SK-N-SH treated with all-trans-retinoic acid at 6 μM for 48 hours (cell line): ENCODE measurements around the gene CRYBG1.

Experiments used
- ATAC-seq: fragments of 200-7000 bp; cut with Tn5 transposase; 3 replicates; pipeline ENCODE4 v1.9.1; 2020; ENCODE audit warnings: mild to moderate bottlenecking, moderate library complexity
- ARNTL ChIP-seq: fragments of 450-650 bp; formaldehyde crosslinking; IDR thresholded peaks from 2 replicates; pipeline ENCODE4 v1.5.0; 2020; ENCODE audit warnings: low read depth, mild to moderate bottlenecking, moderate library complexity, borderline replicate concordance
- BACH2 ChIP-seq: fragments of 250-450 bp; sonication (Bioruptor Pico); IDR thresholded peaks from 2 replicates; pipeline ENCODE4 v1.9.0; 2021; ENCODE audit warnings: mild to moderate bottlenecking, borderline replicate concordance
- CSDC2 ChIP-seq: fragments of 250-450 bp; sonication (Bioruptor Pico); IDR thresholded peaks from 2 replicates; pipeline ENCODE4 v1.5.0; 2020; ENCODE audit warnings: mild to moderate bottlenecking, moderate library complexity
- ESRRG ChIP-seq: fragments of 250-450 bp; sonication (Bioruptor Pico); IDR thresholded peaks from 2 replicates; pipeline ENCODE4 v1.6.1; 2021; ENCODE audit warnings: mild to moderate bottlenecking
- GLIS3 ChIP-seq: fragments of 250-450 bp; sonication (Bioruptor Pico); IDR thresholded peaks from 2 replicates; pipeline ENCODE4 v1.5.0; 2020; ENCODE audit warnings: mild to moderate bottlenecking, moderate library complexity
- ISL1 ChIP-seq: fragments of 250-450 bp; sonication (Bioruptor Pico); IDR thresholded peaks from 2 replicates; pipeline ENCODE4 v2.1.2; 2022; ENCODE audit warnings: mild to moderate bottlenecking, moderate library complexity
- OSR1 ChIP-seq: fragments of 250-450 bp; sonication (Bioruptor Pico); IDR thresholded peaks from 2 replicates; pipeline ENCODE4 v1.8.0; 2022; ENCODE audit warnings: moderate library complexity, mild to moderate bottlenecking, inconsistent platforms
- PPARA ChIP-seq: fragments of 250-450 bp; sonication (Bioruptor Pico); IDR thresholded peaks from 2 replicates; pipeline ENCODE4 v1.5.0; 2020; ENCODE audit warnings: mild to moderate bottlenecking, borderline replicate concordance
- RARB ChIP-seq: fragments of 250-450 bp; sonication (Bioruptor Pico); IDR thresholded peaks from 2 replicates; pipeline ENCODE4 v1.8.0; 2021; ENCODE audit warnings: mild to moderate bottlenecking, moderate library complexity
- SNAI2 ChIP-seq: fragments of 250-450 bp; sonication (Bioruptor Pico); IDR thresholded peaks from 2 replicates; pipeline ENCODE4 v1.5.0; 2020; ENCODE audit warnings: mild to moderate bottlenecking, moderate library complexity
- TCF4 ChIP-seq: fragments of 250-450 bp; sonication (Bioruptor Pico); IDR thresholded peaks from 2 replicates; pipeline ENCODE4 v1.8.0; 2021; ENCODE audit warnings: mild to moderate bottlenecking, moderate library complexity, borderline replicate concordance
- ZC3H10 ChIP-seq: fragments of 250-450 bp; sonication (Bioruptor Pico); IDR thresholded peaks from 2 replicates; pipeline ENCODE4 v1.5.1; 2021; ENCODE audit warnings: mild to moderate bottlenecking, moderate library complexity
- ZFP3 ChIP-seq: fragments of 250-450 bp; sonication (Bioruptor Pico); IDR thresholded peaks from 2 replicates; pipeline ENCODE4 v1.5.0; 2020; ENCODE audit warnings: mild to moderate bottlenecking, moderate library complexity
- ZNF70 ChIP-seq: fragments of 450-650 bp; formaldehyde crosslinking; IDR thresholded peaks from 2 replicates; pipeline ENCODE4 v1.5.0; 2020; ENCODE audit warnings: mild to moderate bottlenecking, moderate library complexity
- ZNF8 ChIP-seq: fragments of 450-650 bp; formaldehyde crosslinking; IDR thresholded peaks from 2 replicates; pipeline ENCODE4 v1.5.0; 2020; ENCODE audit warnings: mild to moderate bottlenecking, moderate library complexity
- TF ChIP-seq, protein P1 (sequence below): fragments of 250-450 bp; sonication (Bioruptor Pico); IDR thresholded peaks from 2 replicates; pipeline ENCODE4 v1.8.0; 2020; ENCODE audit warnings: mild to moderate bottlenecking, moderate library complexity, borderline replicate concordance
- TF ChIP-seq, protein P2 (sequence below): fragments of 250-450 bp; sonication (Bioruptor Pico); IDR thresholded peaks from 2 replicates; pipeline ENCODE4 v1.5.1; 2021; ENCODE audit warnings: mild to moderate bottlenecking, moderate library complexity
- TF ChIP-seq, protein P3 (sequence below): fragments of 250-450 bp; sonication (Bioruptor Pico); IDR thresholded peaks from 2 replicates; pipeline ENCODE4 v1.8.0; 2021; ENCODE audit warnings: low read depth, mild to moderate bottlenecking, moderate library complexity, borderline replicate concordance
- TF ChIP-seq, protein P4 (sequence below): fragments of 250-450 bp; sonication (Bioruptor Pico); IDR thresholded peaks from 2 replicates; pipeline ENCODE4 v1.5.1; 2020; ENCODE audit warnings: low read depth, mild to moderate bottlenecking, moderate library complexity
- TF ChIP-seq, protein P5 (sequence below): fragments of 250-450 bp; sonication (Bioruptor Pico); IDR thresholded peaks from 2 replicates; pipeline ENCODE4 v1.5.0; 2020; ENCODE audit warnings: mild to moderate bottlenecking, moderate library complexity

The CRYBG1 gene

DNA sequence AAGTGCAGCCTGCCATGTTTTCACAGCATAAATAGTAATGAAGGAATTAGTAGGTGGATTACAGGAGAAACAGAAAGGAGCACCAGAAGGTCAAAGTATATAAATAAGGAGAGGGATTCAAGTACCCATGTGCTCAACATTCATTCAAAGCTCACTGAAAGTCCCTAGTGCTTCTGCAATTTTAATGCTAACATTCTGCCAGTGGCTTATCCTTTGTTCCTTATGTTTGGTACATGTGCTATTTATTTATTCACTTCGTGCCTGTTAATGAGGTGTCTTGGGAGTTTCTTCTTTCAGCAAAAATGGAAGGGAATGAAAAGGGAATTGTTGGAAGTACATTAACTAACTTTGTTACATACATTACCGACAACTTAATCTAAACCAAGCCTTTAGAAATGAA, 105.7 kb downstream of the CRYBG1 start (continued):
- TF ChIP-seq SNAI2 (CRISPR knock-in tag) (no peak), GLIS3 (CRISPR knock-in tag) (no peak), BACH2 (CRISPR knock-in tag) (no peak), PPARA (no peak), OSR1 (CRISPR knock-in tag) (no peak), CSDC2 (CRISPR knock-in tag) (no peak), TCF4 (CRISPR knock-in tag) (no peak)
- TF ChIP-seq, protein P1, sequence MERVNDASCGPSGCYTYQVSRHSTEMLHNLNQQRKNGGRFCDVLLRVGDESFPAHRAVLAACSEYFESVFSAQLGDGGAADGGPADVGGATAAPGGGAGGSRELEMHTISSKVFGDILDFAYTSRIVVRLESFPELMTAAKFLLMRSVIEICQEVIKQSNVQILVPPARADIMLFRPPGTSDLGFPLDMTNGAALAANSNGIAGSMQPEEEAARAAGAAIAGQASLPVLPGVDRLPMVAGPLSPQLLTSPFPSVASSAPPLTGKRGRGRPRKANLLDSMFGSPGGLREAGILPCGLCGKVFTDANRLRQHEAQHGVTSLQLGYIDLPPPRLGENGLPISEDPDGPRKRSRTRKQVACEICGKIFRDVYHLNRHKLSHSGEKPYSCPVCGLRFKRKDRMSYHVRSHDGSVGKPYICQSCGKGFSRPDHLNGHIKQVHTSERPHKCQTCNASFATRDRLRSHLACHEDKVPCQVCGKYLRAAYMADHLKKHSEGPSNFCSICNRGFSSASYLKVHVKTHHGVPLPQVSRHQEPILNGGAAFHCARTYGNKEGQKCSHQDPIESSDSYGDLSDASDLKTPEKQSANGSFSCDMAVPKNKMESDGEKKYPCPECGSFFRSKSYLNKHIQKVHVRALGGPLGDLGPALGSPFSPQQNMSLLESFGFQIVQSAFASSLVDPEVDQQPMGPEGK, result no peak

DNA sequence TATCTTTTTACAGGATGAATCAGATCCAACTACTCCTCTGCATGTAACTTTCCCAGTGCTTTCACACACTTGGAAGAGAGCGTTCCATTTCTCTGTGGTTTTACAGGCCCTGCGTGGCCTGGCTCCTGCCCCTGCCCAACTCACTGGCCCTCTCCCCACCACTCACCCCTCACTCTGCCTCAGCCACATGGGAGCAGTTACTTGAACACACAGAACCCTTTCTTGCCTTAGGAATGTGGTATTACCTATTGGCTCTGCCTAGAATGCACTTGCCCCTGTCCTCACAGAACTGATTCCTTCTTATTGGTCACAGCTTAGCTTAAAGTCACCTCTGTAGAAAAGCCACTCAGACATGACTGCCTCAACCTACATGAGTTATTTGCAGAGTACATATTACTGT, 108.4 kb downstream of the CRYBG1 start:
- TF ChIP-seq, protein P2, sequence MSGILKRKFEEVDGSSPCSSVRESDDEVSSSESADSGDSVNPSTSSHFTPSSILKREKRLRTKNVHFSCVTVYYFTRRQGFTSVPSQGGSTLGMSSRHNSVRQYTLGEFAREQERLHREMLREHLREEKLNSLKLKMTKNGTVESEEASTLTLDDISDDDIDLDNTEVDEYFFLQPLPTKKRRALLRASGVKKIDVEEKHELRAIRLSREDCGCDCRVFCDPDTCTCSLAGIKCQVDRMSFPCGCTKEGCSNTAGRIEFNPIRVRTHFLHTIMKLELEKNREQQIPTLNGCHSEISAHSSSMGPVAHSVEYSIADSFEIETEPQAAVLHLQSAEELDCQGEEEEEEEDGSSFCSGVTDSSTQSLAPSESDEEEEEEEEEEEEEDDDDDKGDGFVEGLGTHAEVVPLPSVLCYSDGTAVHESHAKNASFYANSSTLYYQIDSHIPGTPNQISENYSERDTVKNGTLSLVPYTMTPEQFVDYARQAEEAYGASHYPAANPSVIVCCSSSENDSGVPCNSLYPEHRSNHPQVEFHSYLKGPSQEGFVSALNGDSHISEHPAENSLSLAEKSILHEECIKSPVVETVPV, result no peak
- TF ChIP-seq PPARA, result no peak
- TF ChIP-seq ZNF70 (CRISPR knock-in tag), result no peak
- TF ChIP-seq ARNTL (CRISPR knock-in tag), result no peak
- TF ChIP-seq ZFP3 (CRISPR knock-in tag), result no peak
- TF ChIP-seq OSR1 (CRISPR knock-in tag), result no peak
- TF ChIP-seq, protein P1, result no peak
- no peak for TF ChIP-seq TCF4 (CRISPR knock-in tag)
- no peak for TF ChIP-seq ISL1
- TF ChIP-seq ESRRG (CRISPR knock-in tag), result no peak
- TF ChIP-seq ZNF8 (CRISPR knock-in tag), result no peak
- TF ChIP-seq RARB (CRISPR knock-in tag), result no peak
- no peak for TF ChIP-seq ZC3H10 (CRISPR knock-in tag)
- TF ChIP-seq, protein P3, sequence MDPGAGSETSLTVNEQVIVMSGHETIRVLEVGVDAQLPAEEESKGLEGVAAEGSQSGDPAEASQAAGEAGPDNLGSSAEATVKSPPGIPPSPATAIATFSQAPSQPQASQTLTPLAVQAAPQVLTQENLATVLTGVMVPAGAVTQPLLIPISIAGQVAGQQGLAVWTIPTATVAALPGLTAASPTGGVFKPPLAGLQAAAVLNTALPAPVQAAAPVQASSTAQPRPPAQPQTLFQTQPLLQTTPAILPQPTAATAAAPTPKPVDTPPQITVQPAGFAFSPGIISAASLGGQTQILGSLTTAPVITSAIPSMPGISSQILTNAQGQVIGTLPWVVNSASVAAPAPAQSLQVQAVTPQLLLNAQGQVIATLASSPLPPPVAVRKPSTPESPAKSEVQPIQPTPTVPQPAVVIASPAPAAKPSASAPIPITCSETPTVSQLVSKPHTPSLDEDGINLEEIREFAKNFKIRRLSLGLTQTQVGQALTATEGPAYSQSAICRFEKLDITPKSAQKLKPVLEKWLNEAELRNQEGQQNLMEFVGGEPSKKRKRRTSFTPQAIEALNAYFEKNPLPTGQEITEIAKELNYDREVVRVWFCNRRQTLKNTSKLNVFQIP, result no peak
- TF ChIP-seq SNAI2 (CRISPR knock-in tag), result no peak
- no peak for ATAC-seq

DNA sequence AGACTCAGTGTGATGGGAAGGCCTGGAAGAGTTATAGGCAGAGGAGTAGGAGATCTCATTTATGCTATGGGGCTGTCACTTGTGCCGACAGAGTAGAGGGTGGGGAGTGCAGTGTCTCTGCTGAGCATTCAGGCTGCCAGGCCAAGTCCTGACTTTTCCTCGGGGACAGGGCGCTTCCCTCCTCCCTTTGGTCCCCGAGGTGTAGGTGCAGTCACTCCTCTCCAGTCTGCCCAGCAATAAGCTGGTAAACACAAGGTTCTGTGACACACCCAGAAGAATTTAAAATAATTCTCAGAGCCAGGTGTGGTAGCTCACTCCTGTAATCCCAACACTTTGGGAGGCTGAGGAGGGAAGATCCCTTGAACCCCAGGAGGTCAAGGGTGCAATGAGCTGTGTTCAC, 109.4 kb downstream of the CRYBG1 start:
- no peak for ATAC-seq
- TF ChIP-seq SNAI2 (CRISPR knock-in tag), result no peak
- no peak for TF ChIP-seq OSR1 (CRISPR knock-in tag)
- TF ChIP-seq, protein P2, result no peak
- TF ChIP-seq RARB (CRISPR knock-in tag), result no peak
- TF ChIP-seq TCF4 (CRISPR knock-in tag), result no peak
- TF ChIP-seq ARNTL (CRISPR knock-in tag), result no peak
- no peak for TF ChIP-seq GLIS3 (CRISPR knock-in tag)
- no peak for TF ChIP-seq ZNF70 (CRISPR knock-in tag)
- no peak for TF ChIP-seq ESRRG (CRISPR knock-in tag)
- TF ChIP-seq, protein P4, sequence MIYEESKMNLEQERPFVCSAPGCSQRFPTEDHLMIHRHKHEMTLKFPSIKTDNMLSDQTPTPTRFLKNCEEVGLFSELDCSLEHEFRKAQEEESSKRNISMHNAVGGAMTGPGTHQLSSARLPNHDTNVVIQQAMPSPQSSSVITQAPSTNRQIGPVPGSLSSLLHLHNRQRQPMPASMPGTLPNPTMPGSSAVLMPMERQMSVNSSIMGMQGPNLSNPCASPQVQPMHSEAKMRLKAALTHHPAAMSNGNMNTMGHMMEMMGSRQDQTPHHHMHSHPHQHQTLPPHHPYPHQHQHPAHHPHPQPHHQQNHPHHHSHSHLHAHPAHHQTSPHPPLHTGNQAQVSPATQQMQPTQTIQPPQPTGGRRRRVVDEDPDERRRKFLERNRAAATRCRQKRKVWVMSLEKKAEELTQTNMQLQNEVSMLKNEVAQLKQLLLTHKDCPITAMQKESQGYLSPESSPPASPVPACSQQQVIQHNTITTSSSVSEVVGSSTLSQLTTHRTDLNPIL (CRISPR knock-in tag), result no peak
- TF ChIP-seq, protein P1, result no peak
- TF ChIP-seq PPARA, result no peak
- TF ChIP-seq, protein P5, sequence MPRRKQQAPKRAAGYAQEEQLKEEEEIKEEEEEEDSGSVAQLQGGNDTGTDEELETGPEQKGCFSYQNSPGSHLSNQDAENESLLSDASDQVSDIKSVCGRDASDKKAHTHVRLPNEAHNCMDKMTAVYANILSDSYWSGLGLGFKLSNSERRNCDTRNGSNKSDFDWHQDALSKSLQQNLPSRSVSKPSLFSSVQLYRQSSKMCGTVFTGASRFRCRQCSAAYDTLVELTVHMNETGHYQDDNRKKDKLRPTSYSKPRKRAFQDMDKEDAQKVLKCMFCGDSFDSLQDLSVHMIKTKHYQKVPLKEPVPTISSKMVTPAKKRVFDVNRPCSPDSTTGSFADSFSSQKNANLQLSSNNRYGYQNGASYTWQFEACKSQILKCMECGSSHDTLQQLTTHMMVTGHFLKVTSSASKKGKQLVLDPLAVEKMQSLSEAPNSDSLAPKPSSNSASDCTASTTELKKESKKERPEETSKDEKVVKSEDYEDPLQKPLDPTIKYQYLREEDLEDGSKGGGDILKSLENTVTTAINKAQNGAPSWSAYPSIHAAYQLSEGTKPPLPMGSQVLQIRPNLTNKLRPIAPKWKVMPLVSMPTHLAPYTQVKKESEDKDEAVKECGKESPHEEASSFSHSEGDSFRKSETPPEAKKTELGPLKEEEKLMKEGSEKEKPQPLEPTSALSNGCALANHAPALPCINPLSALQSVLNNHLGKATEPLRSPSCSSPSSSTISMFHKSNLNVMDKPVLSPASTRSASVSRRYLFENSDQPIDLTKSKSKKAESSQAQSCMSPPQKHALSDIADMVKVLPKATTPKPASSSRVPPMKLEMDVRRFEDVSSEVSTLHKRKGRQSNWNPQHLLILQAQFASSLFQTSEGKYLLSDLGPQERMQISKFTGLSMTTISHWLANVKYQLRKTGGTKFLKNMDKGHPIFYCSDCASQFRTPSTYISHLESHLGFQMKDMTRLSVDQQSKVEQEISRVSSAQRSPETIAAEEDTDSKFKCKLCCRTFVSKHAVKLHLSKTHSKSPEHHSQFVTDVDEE, result no peak
- TF ChIP-seq CSDC2 (CRISPR knock-in tag), result no peak
- TF ChIP-seq ZC3H10 (CRISPR knock-in tag), result no peak
